H1 (cell line): ENCODE data around the gene RAB3GAP1. TPM values are rescaled to one million over a fixed set of nuclear protein-coding genes. Genes with fewer than 3 reads are reported as not detected.

Experiments
- BACH1 ChIP-seq: IDR thresholded peaks from 2 replicates; pipeline ENCODE4 v1.6.1; 2012; ENCODE audit warnings: low read length, improper control_type of control experiment
- E2F6 ChIP-seq: IDR thresholded peaks from 2 replicates; pipeline ENCODE4 v1.6.1; 2012; ENCODE audit warnings: inconsistent platforms
- EP300 ChIP-seq, 2 experiments: IDR thresholded peaks; 1 replicate in 1 of 2; 2 replicates in 1 of 2; pipeline ENCODE4 v1.6.1; 2011 to 2012; ENCODE audit warnings: low read depth in 2 of 2, low read length in 2 of 2, mild to moderate bottlenecking in 2 of 2, borderline replicate concordance in 1 of 2, inconsistent platforms in 1 of 2, moderate library complexity in 1 of 2
- FOSL1 ChIP-seq: IDR thresholded peaks from 2 replicates; pipeline ENCODE4 v1.6.1; 2011; ENCODE audit warnings: mild to moderate bottlenecking, low read depth, low read length, moderate library complexity; ENCODE audit not compliant: insufficient read depth
- HDAC2 ChIP-seq, 2 experiments: fragments of 300-600 bp in 1 of 2; sonication (generic) in 1 of 2; IDR thresholded peaks; 2 replicates each; pipeline ENCODE4 v1.6.1; 2011 to 2012; ENCODE audit warnings: low read depth in 2 of 2, low read length in 2 of 2, mild to moderate bottlenecking in 2 of 2, moderate library complexity in 2 of 2, borderline replicate concordance in 1 of 2, inconsistent platforms in 1 of 2
- RBBP5 ChIP-seq: IDR thresholded peaks from 2 replicates; pipeline ENCODE4 v1.7.1; 2012; ENCODE audit warnings: low read depth, mild to moderate bottlenecking, inconsistent platforms, low read length, moderate library complexity, borderline replicate concordance
- SIRT6 ChIP-seq: IDR thresholded peaks from one replicate; pipeline ENCODE4 v1.7.1; 2012; ENCODE audit warnings: low read length, inconsistent platforms
- SUZ12 ChIP-seq: fragments of 200-600 bp; sonication (generic); IDR thresholded peaks from 2 replicates; pipeline ENCODE4 v1.6.1; 2012; ENCODE audit warnings: mild to moderate bottlenecking, inconsistent platforms, low read length, moderate library complexity, mixed read lengths
- polyA plus RNA-seq, 7 experiments: library from polyadenylated mRNA; depleted of rRNA in 3 of 7; stranded (reverse) in 5 of 7; unstranded in 2 of 7; fragments of >200 nt in 5 of 7; fragments of 200-250 nt in 2 of 7; gene quantifications; 1 replicate in 5 of 7; 2 replicates in 1 of 7; 4 replicates in 1 of 7; pipeline versions ENCODE4 v1.2.1 to v1.2.3, GENCODE V29; 2011 to 2013; ENCODE audit warnings: missing spikeins in 2 of 7, mixed read lengths in 2 of 7
- total RNA-seq: library from RNA; stranded (reverse); fragmentation: NEBNext Ultra II Directional; extraction: Animal tissue kit (Norgen Biotek cat#: 25700); gene quantifications from 2 replicates; pipeline ENCODE4 v1.2.1, GENCODE V29; 2021

The RAB3GAP1 gene
- total and polyA plus RNA-seq, 2 of the 8 experiments (the other 6 are each of a cell fraction or from before 2014, with no cell fraction given) = 9.8 to 28.6 TPM

DNA sequence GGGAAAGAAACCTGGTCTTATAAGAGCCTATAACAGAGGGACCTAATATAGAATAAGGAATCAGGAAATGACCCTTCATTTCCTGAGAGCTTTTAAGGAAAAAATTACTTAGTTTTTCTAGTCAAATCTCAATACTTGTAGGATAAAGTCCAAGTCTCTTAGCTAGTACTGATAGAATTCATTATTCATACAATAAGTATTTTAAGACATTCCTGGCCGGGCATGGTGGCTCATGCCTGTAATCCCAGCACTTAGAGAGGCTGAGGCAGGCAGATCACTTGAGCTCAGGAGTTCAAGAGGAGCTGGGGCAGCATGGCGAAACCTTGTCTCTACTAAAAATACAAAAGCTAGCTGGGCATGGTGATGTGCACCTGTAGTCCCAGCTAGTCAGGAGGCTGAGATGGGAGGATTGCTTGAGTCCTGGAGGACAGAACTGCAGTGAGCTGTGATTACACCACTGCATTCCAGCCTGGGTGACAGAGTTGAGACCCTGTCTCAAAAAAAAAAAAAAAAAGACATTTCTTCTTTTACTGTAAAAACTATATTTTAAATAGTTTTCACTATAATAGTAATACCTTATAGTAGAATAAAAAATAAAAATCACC is 3.2 kb downstream of the RAB3GAP1 start (continued):
- TF ChIP-seq HDAC2 (IDR thresholded peaks at IDR 0.05; ENCODE audit: borderline replicate concordance in 1 of 2, low read depth in 2 of 2, low read length in 2 of 2) = no peak
- TF ChIP-seq RBBP5 = no peak
- no peak for TF ChIP-seq SUZ12
- no peak for TF ChIP-seq E2F6
- no peak for TF ChIP-seq BACH1
- no peak for TF ChIP-seq EP300 (IDR thresholded peaks at IDR 0.05; ENCODE audit: borderline replicate concordance in 1 of 2, low read depth in 2 of 2, low read length in 2 of 2)
- no peak for TF ChIP-seq FOSL1
- no peak for TF ChIP-seq SIRT6
